SH-SY5Y (cell line): ENCODE results near the gene UFC1.

ENCODE experiments used
- GATA2 ChIP-seq: IDR thresholded peaks from 2 replicates; pipeline ENCODE4 v1.6.1; 2011; ENCODE audit warnings: mild to moderate bottlenecking, low read depth, low read length
- GATA3 ChIP-seq: IDR thresholded peaks from 2 replicates; pipeline ENCODE4 v1.6.1; 2011; ENCODE audit warnings: low read depth, mild to moderate bottlenecking, low read length, moderate library complexity

DNA sequence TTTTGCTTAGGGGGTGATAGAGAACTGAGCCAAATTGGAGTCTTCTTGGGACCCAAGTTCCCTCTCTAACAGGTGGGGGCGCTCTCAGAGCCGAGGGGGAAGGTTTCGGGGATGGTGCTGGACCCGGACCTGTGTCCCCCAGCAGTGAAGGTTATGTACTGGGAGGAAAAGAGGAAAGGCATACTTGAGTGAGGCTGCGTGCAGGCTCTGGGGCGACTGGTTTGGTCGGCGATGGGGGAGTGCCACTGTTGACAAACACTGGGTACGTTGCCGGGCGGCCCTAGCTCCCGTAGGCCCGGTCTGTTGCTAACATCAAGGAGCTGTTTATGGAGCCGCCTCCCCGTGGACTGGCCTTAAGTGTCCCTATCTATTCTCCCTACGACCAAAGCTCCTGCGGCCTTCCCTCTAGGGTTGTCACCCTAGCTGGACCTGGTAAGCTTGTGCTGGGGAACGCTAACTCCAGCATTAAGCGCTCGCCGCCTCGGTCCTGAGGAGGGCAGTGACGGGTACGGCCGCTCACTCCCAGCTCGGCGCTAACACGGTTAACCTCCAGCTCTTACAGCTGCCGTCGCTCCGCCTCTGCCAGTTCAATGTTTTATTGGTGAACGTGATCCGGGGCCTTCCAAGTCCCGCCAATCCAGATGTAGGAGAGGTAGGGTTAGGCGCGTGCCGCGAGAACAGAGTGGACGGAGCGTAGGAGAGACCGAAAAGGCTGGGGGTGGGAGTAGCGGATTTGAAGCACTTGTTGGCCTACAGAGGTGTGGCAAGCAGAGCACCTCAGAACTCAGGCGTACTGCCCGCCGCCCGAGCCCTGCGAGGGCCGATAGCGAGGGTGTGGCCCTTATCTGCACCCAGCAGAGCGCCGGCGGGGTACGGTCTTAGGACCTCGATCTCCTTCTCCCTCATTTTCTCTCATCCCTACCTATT is 12.2 kb downstream of the UFC1 start, which contains the start of gene PPOX:
- TF ChIP-seq GATA3 (no peak), GATA2 (no peak)
